ENCODE data around the gene ANKRD39.
"Not testable (repeated sequence)": the region's sequence is repeated elsewhere in the genome, so short reads cannot be mapped to it uniquely, and the experiment has no call there.

ANKRD39 gene

GRCh38 chr2:96808176-96808837, 49.5 kb downstream of the ANKRD39 start:
- no peak for DNase-seq (ENCODE audit: low read depth)

- DNase-seq (ENCODE audit: low read depth) = no peak
Observed at GRCh38 chr2:96807127-96807471, 50.7 kb downstream of the ANKRD39 start.

GRCh38 chr2:96806468-96807126, 51.2 kb downstream of the ANKRD39 start:
- no peak for DNase-seq (ENCODE audit: low read depth)

GRCh38 chr2:96805946-96806345, 51.9 kb downstream of the ANKRD39 start:
- not testable (repeated sequence) for DNase-seq (ENCODE audit: low read depth)

GRCh38 chr2:96804986-96805385, 52.8 kb downstream of the ANKRD39 start:
- DNase-seq (ENCODE audit: low read depth) = no peak

- no peak for DNase-seq (ENCODE audit: low read depth)
Observed at GRCh38 chr2:96802721-96803120, 55.1 kb downstream of the ANKRD39 start.

GRCh38 chr2:96801786-96802595, 55.8 kb downstream of the ANKRD39 start:
- DNase-seq (ENCODE audit: low read depth) = no peak

- DNase-seq (ENCODE audit: low read depth) = peak; percentile 30
Observed at GRCh38 chr2:96801005-96801785, 56.6 kb downstream of the ANKRD39 start.

- DNase-seq (ENCODE audit: low read depth) = peak; percentile 42
Observed at GRCh38 chr2:96800061-96801004, 57.5 kb downstream of the ANKRD39 start.

GRCh38 chr2:96799623-96799935, 58.2 kb downstream of the ANKRD39 start:
- DNase-seq (ENCODE audit: low read depth) = no peak

GRCh38 chr2:96798733-96799622, 58.8 kb downstream of the ANKRD39 start:
- DNase-seq (ENCODE audit: low read depth) = no peak
